Effector memory CD8-positive, alpha-beta T cell (primary cell): ENCODE measurements around the gene FNDC11.
A peak's percentile ranks its signal among the peaks of the same experiment; 100 is the strongest.

Experiments
- ATAC-seq: fragments of 150-1000 bp; cut with Tn5 transposase; replicated peaks from 2 replicates; pipeline ENCODE4 v1.10.0; 2021; ENCODE audit warnings: mild to moderate bottlenecking, moderate library complexity
- DNase-seq, 3 experiments: peaks; one replicate each; pipeline ENCODE4 v3.0.0; 2021
- H3K27ac Mint-ChIP-seq, 2 donors: one replicate each; pipeline ENCODE4 v1.8.0; 2022; ENCODE audit warnings: mild to moderate bottlenecking in 2 of 2, mixed read lengths in 2 of 2, moderate library complexity in 2 of 2
- H3K27me3 Mint-ChIP-seq, 2 donors: one replicate each; pipeline ENCODE4 v1.8.0; 2022; ENCODE audit warnings: mixed read lengths in 2 of 2
- H3K36me3 Mint-ChIP-seq: one replicate; pipeline ENCODE4 v1.8.0; 2022; ENCODE audit warnings: mild to moderate bottlenecking, moderate library complexity, mixed read lengths; ENCODE audit not compliant: insufficient read depth
- H3K4me1 Mint-ChIP-seq, 2 donors: one replicate each; pipeline ENCODE4 v1.8.0; 2022; ENCODE audit warnings: low read depth in 2 of 2, mixed read lengths in 2 of 2
- H3K4me3 Mint-ChIP-seq, 2 donors: one replicate each; pipeline ENCODE4 v1.8.0; 2022; ENCODE audit warnings: mild to moderate bottlenecking in 2 of 2, mixed read lengths in 2 of 2, moderate library complexity in 2 of 2
- H3K9me3 Mint-ChIP-seq, 2 donors: one replicate each; pipeline ENCODE4 v1.8.0; 2022; ENCODE audit warnings: mixed read lengths in 2 of 2

Gene FNDC11

DNA sequence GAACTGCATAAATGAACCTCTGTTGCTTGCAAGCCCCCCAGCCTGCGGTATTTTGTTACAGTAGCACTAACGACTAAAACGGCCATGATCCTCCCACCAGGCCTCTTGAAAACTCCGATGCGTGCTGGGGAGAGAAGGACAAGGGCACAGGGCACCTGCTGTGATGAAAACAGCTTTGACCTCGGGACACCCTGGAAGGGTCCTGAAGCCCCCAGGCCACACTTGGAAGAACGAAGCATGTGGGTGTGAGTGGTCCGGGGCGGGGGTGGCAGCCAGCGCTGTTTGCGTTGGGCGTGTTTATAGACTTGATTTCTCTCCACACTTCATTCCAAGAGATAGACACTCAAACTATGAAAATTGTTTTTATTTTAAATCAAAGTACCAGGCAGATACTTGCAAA lies 33.3 kb downstream of the FNDC11 start:
- ATAC-seq, result no peak
- H3K4me1 Mint-ChIP-seq, result peaks cover 0 to 1% of the 10 kb centered on the region in 2 donors
- DNase-seq, result no peak
- peaks cover 25% of the 10 kb centered on the region for H3K36me3 Mint-ChIP-seq
- no peaks in the 10 kb centered on the region for H3K9me3 Mint-ChIP-seq
- H3K27ac Mint-ChIP-seq, result no peak overlapping the region
- no peaks in the 10 kb centered on the region for H3K27me3 Mint-ChIP-seq
- no peak overlapping the region for H3K4me3 Mint-ChIP-seq

GRCh38 chr20:63587776-63588591 lies 34.0 kb downstream of the FNDC11 start:
- H3K4me3 Mint-ChIP-seq, result no peak overlapping the region
- no peaks in the 10 kb centered on the region for H3K9me3 Mint-ChIP-seq

GRCh38 chr20:63588641-63589041 lies 34.7 kb downstream of the FNDC11 start:
- peaks cover 0 to 1% of the 10 kb centered on the region in 2 donors for H3K4me1 Mint-ChIP-seq
- peaks cover 31% of the 10 kb centered on the region for H3K36me3 Mint-ChIP-seq
- no peaks in the 10 kb centered on the region for H3K27me3 Mint-ChIP-seq
- DNase-seq (no peak), ATAC-seq (no peak)
- H3K4me3 Mint-ChIP-seq, result no peak overlapping the region
- no peaks in the 10 kb centered on the region for H3K9me3 Mint-ChIP-seq
- H3K27ac Mint-ChIP-seq, result no peak overlapping the region

More at GRCh38 chr20:63587776-63588591, 34.0 kb downstream of the FNDC11 start:
- ATAC-seq (no peak), DNase-seq (no peak)
- Mint-ChIP-seq H3K27me3 (no peaks in the 10 kb centered on the region), H3K27ac (peak overlapping the region in 1 of 2 donors; percentile 17), H3K4me1 (peaks cover 0 to 1% of the 10 kb centered on the region in 2 donors), H3K36me3 (peaks cover 25% of the 10 kb centered on the region)

- Mint-ChIP-seq H3K9me3 (no peaks in the 10 kb centered on the region), H3K27ac (no peak overlapping the region), H3K27me3 (no peaks in the 10 kb centered on the region), H3K36me3 (peaks cover 33% of the 10 kb centered on the region), H3K4me3 (no peak overlapping the region), H3K4me1 (peaks cover 0 to 1% of the 10 kb centered on the region in 2 donors)
- no peak for ATAC-seq
- no peak for DNase-seq
Measured at GRCh38 chr20:63589261-63590217, 35.6 kb downstream of the FNDC11 start.

- DNase-seq, result no peak
- Mint-ChIP-seq H3K27me3 (no peaks in the 10 kb centered on the region), H3K4me1 (peaks cover 0 to 1% of the 10 kb centered on the region in 2 donors), H3K9me3 (no peaks in the 10 kb centered on the region), H3K36me3 (peaks cover 35% of the 10 kb centered on the region), H3K27ac (no peak overlapping the region), H3K4me3 (no peak overlapping the region)
- ATAC-seq, result no peak
Measured at GRCh38 chr20:63590218-63591146, 36.5 kb downstream of the FNDC11 start.

DNA sequence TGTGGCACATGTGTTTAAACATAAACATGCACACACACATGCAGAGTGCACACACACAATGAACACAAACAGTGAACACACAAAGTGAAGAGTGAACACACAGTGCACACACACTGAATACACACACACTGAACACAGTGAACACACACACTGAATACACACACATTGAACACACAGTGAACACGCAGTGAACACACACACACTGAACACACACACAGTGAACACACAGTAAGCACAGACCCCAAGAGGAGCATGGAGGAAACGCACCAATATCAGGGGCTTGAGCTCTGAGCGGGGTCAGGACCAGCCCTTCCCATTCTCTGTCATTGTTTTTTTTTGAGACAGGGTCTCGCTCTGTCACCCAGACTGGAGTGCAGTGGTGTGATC lies 37.2 kb downstream of the FNDC11 start:
- no peak for ATAC-seq
- Mint-ChIP-seq H3K36me3 (peaks cover 35% of the 10 kb centered on the region), H3K4me3 (no peak overlapping the region), H3K4me1 (peaks cover 0 to 1% of the 10 kb centered on the region in 2 donors), H3K27ac (no peak overlapping the region), H3K27me3 (no peaks in the 10 kb centered on the region), H3K9me3 (no peaks in the 10 kb centered on the region)
- no peak for DNase-seq

DNA sequence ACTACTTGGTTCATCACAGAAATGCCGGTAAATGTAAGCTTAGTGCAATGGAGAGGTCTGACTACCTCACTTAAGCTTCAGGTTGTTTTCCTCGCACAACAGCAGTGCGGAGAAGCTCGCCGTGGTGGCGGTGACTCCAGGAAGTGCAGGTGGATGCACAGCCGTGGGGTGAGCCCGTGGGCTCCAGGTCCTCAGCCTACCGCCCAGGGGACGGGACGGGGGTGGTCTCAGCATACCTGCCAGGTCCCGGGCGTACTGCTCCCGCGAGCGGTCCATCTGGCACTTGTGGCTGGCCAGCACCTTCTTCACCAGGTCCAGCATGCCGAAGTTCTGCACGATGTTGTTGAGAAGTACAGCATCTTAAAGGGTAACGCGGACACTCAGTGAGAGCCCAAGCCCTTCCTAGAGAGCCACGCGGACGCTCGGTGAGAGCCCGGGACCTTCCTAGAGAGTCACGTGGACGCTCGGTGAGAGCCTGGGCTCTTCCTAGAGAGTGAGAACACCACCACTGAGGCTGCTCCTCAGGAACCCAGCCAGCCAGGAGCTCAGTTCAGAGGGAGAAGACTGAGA lies 37.9 kb downstream of the FNDC11 start:
- ATAC-seq (no peak), DNase-seq (no peak)
- peaks cover 0 to 1% of the 10 kb centered on the region in 2 donors for H3K4me1 Mint-ChIP-seq
- no peak overlapping the region for H3K4me3 Mint-ChIP-seq
- H3K27ac Mint-ChIP-seq, result no peak overlapping the region
- H3K9me3 Mint-ChIP-seq, result no peaks in the 10 kb centered on the region
- peaks cover 38% of the 10 kb centered on the region for H3K36me3 Mint-ChIP-seq
- no peaks in the 10 kb centered on the region for H3K27me3 Mint-ChIP-seq

DNA sequence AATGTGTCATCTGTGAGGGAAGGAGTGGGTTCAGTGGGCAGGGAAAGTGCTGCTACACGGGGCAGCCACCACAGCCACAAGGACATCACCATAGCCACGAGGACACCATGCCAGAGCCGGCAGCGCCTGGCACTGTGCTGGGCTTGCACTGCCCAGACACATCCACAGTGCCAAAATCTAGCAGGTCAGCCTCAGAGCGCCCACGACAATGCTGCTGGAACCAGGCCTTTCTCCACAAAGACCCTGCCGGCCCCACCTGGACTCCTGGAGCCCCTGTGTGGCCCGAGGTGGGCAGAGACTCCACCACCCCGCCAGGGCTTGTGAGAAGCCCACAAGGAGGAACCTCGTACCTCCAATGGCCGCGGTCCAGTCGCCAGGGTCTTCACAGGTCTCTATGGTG lies 38.7 kb downstream of the FNDC11 start:
- H3K27me3 Mint-ChIP-seq, result no peaks in the 10 kb centered on the region
- peaks cover 0 to 1% of the 10 kb centered on the region in 2 donors for H3K4me1 Mint-ChIP-seq
- DNase-seq, result no peak
- no peak overlapping the region for H3K27ac Mint-ChIP-seq
- H3K4me3 Mint-ChIP-seq, result no peak overlapping the region
- H3K36me3 Mint-ChIP-seq, result peaks cover 39% of the 10 kb centered on the region
- H3K9me3 Mint-ChIP-seq, result no peaks in the 10 kb centered on the region
- no peak for ATAC-seq

- peaks cover 0 to under 1% of the 10 kb centered on the region in 2 donors for H3K4me1 Mint-ChIP-seq
- no peaks in the 10 kb centered on the region for H3K9me3 Mint-ChIP-seq
- no peak overlapping the region for H3K4me3 Mint-ChIP-seq
- peaks cover 39% of the 10 kb centered on the region for H3K36me3 Mint-ChIP-seq
- H3K27ac Mint-ChIP-seq, result no peak overlapping the region
- no peak for ATAC-seq
- DNase-seq, result no peak
- no peaks in the 10 kb centered on the region for H3K27me3 Mint-ChIP-seq
Measured at GRCh38 chr20:63594043-63594561, 40.1 kb downstream of the FNDC11 start.

GRCh38 chr20:63595416-63596127 lies 41.6 kb downstream of the FNDC11 start:
- no peaks in the 10 kb centered on the region for H3K27me3 Mint-ChIP-seq
- no peak for ATAC-seq
- H3K36me3 Mint-ChIP-seq, result peaks cover 38% of the 10 kb centered on the region

DNA sequence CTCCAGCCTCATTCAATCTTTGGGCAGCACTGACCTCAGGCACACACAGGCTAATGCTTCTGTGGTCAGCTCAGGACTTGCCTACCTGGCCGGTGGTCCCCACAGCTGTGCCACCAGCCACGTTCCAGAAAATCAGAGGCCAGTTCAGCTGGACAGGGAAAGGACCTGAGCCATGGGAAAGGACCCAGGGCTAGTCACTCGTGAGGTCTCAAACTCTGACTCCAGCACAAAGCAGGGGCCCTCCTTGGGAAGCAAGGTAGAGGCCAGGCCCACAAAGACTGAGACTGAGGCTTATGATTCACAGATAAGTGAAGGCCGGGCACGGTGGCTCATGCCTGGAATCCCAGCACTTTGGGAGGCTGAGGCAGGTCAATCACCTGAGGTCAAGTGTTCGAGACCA lies 42.5 kb downstream of the FNDC11 start:
- DNase-seq (no peak), ATAC-seq (no peak)
- H3K27ac Mint-ChIP-seq, result no peak overlapping the region
- H3K4me3 Mint-ChIP-seq, result no peak overlapping the region
- H3K36me3 Mint-ChIP-seq, result peaks cover 33% of the 10 kb centered on the region
- no peaks in the 10 kb centered on the region for H3K9me3 Mint-ChIP-seq
- H3K27me3 Mint-ChIP-seq, result no peaks in the 10 kb centered on the region
- peaks cover 4 to 6% of the 10 kb centered on the region in 2 donors for H3K4me1 Mint-ChIP-seq

More at GRCh38 chr20:63595416-63596127, 41.6 kb downstream of the FNDC11 start:
- Mint-ChIP-seq H3K9me3 (no peaks in the 10 kb centered on the region), H3K4me3 (no peak overlapping the region), H3K27ac (no peak overlapping the region), H3K4me1 (peaks cover 0 to 6% of the 10 kb centered on the region in 2 donors)
- no peak for DNase-seq
